ENCODE results near the gene TNFAIP3. TPM values are rescaled to one million over a fixed set of nuclear protein-coding genes. Genes with fewer than 3 reads are reported as not detected.

Gene TNFAIP3
- total and polyA plus RNA-seq, 2 donors (not counting 3 experiments of a cell fraction or from before 2014, with no cell fraction given): 4.0 to 8.6 TPM

DNA sequence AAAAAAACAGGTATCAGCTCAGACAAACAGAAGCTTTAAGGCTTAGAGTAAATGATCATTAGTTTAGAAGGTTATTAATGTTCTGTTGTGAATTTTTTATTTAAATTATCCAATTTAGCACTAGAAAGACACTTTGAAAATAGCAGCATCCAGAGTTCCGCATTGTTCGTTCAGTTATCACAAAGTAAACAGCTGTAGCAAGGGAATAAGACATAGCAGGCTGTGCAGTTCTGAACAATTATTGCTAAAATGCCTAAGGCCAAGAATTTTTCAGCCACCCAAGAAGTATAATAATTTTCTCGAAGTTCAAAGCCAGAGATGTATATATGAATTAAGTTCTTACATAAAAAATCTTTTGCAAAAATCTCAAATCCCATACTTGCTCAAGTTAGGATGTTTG, 8.0 kb upstream of the TNFAIP3 start:
- peaks cover 7% of the 10 kb centered on the region for H3K4me1 ChIP-seq (ENCODE audit: control insufficient read depth, extremely low read depth, insufficient read depth, low read length)
- no peaks in the 10 kb centered on the region for H3K27me3 ChIP-seq (ENCODE audit: control insufficient read depth in 2 of 2, insufficient read depth in 2 of 2, low read length in 2 of 2)
- ChIA-PET CTCF (interaction anchor here (1.1 to 1.4 kb wide), 6 partner anchors 8 to 247 kb away, joined by 3 to 4 read pairs (median 3); partner anchors contain the start of gene TNFAIP3), POLR2A (no interaction called here)
- H3K27ac ChIP-seq (ENCODE audit: insufficient read depth, low read depth, low read length): no peak overlapping the region
- dilution Hi-C loops (cut with MboI; ENCODE audit: extremely low pct_ligation_motif_present, low sequenced_read_pairs) (no loop called here), intact Hi-C loops (cut with micrococcal nuclease) (no loop called here)
- DNase-seq (ENCODE audit: low read depth, low spot score) (no peak), FAIRE-seq (no peak)
- H3K9ac ChIP-seq (replicated peaks; ENCODE audit: extremely low read depth, insufficient read depth, low read length): no peak overlapping the region
- no peaks in the 10 kb centered on the region for H3K9me3 ChIP-seq (replicated peaks; ENCODE audit: control insufficient read depth, insufficient read depth, low read length)
- H3K36me3 ChIP-seq (ENCODE audit: control insufficient read depth in 2 of 2, extremely low read depth in 1 of 2, insufficient read depth in 2 of 2, low read length in 2 of 2): no peaks in the 10 kb centered on the region
- TF ChIP-seq POLR2AphosphoS5 (IDR thresholded peaks at IDR 0.05; ENCODE audit: insufficient read depth, low read depth, low read length): no peak
- H4K20me1 ChIP-seq (replicated peaks; ENCODE audit: control insufficient read depth, extremely low read depth, insufficient read depth, low read length): no peaks in the 10 kb centered on the region
- no peak overlapping the region for H3K4me2 ChIP-seq (ENCODE audit: insufficient read depth, low read length)
- H3K79me2 ChIP-seq (ENCODE audit: control insufficient read depth, insufficient read depth, low read length): no peaks in the 10 kb centered on the region
- BruUV-seq (replicated peaks): no TSS peak
- no peaks in the 10 kb centered on the region for H3K9me1 ChIP-seq (replicated peaks; ENCODE audit: control insufficient read depth, extremely low read depth, insufficient read depth, low read length)
- H2AFZ ChIP-seq (ENCODE audit: low read depth, low read length): no peak overlapping the region
- no peak overlapping the region for H3K4me3 ChIP-seq (replicated peaks in 1 of 3; ENCODE audit: insufficient read depth in 1 of 3, low read depth in 1 of 3, low read length in 3 of 3)

DNA sequence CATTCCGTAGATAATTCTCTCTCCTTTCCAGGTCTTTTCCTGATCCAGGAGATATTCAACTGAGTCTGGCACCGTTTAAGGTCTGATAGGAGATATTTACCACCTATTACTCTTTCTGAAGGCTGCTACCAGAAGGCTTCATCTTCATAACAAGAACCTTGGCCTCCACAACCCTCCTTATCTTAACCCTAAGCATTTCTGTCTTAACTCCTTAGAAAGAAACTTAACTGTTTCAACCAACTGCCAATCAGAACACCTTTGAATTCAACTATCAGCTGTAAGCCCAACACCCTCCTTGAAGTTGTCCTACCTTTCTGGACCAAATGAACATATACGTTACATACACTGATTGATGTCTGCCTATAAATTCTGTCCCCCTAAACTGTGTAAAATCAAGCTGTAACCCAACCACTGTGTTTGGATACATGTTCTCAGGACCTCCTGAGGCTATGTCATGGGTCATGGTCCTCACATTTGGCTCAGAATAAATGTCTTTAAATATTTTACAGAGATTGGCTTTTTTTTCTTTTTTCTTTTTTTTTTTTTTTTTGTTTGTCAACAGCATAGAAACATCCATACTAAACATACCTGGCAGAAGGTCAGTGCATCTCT, 6.6 kb upstream of the TNFAIP3 start:
- CTCF ChIA-PET: no interaction called here
- no peak for FAIRE-seq
- H3K4me1 ChIP-seq (ENCODE audit: control insufficient read depth, extremely low read depth, insufficient read depth, low read length): peaks cover 7% of the 10 kb centered on the region
- no peak overlapping the region for H3K4me3 ChIP-seq (replicated peaks in 1 of 3; ENCODE audit: insufficient read depth in 1 of 3, low read depth in 1 of 3, low read length in 3 of 3)
- no peak overlapping the region for H2AFZ ChIP-seq (ENCODE audit: low read depth, low read length)
- no peaks in the 10 kb centered on the region for H4K20me1 ChIP-seq (replicated peaks; ENCODE audit: control insufficient read depth, extremely low read depth, insufficient read depth, low read length)
- TF ChIP-seq, protein P1, sequence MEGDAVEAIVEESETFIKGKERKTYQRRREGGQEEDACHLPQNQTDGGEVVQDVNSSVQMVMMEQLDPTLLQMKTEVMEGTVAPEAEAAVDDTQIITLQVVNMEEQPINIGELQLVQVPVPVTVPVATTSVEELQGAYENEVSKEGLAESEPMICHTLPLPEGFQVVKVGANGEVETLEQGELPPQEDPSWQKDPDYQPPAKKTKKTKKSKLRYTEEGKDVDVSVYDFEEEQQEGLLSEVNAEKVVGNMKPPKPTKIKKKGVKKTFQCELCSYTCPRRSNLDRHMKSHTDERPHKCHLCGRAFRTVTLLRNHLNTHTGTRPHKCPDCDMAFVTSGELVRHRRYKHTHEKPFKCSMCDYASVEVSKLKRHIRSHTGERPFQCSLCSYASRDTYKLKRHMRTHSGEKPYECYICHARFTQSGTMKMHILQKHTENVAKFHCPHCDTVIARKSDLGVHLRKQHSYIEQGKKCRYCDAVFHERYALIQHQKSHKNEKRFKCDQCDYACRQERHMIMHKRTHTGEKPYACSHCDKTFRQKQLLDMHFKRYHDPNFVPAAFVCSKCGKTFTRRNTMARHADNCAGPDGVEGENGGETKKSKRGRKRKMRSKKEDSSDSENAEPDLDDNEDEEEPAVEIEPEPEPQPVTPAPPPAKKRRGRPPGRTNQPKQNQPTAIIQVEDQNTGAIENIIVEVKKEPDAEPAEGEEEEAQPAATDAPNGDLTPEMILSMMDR (IDR thresholded peaks at IDR 0.05; ENCODE audit: extremely low read depth in 1 of 2, insufficient read depth in 1 of 2, low read depth in 1 of 2, low read length in 2 of 2): no peak
- TF ChIP-seq, protein P2, sequence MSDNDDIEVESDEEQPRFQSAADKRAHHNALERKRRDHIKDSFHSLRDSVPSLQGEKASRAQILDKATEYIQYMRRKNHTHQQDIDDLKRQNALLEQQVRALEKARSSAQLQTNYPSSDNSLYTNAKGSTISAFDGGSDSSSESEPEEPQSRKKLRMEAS (IDR thresholded peaks at IDR 0.05; ENCODE audit: insufficient read depth, insufficient read length): no peak
- TF ChIP-seq FOS (IDR thresholded peaks at IDR 0.05; ENCODE audit: borderline replicate concordance, insufficient read depth, low read length) (no peak), POLR2AphosphoS5 (IDR thresholded peaks at IDR 0.05; ENCODE audit: insufficient read depth, low read depth, low read length) (no peak), POLR2A (IDR thresholded peaks at IDR 0.05; ENCODE audit: low read depth, low read length) (no peak), MYC (IDR thresholded peaks at IDR 0.05; ENCODE audit: low read depth, low read length) (no peak), GATA2 (IDR thresholded peaks at IDR 0.05; ENCODE audit: insufficient read depth, insufficient read length, low read depth, low read length) (no peak), JUN (IDR thresholded peaks at IDR 0.05; ENCODE audit: borderline replicate concordance, insufficient read depth, insufficient read length, low read depth) (no peak), EZH2 (IDR thresholded peaks at IDR 0.05; ENCODE audit: borderline replicate concordance, low read depth, low read length, severe bottlenecking) (no peak)
- no peaks in the 10 kb centered on the region for H3K27me3 ChIP-seq (ENCODE audit: control insufficient read depth in 2 of 2, insufficient read depth in 2 of 2, low read length in 2 of 2)
- dilution Hi-C loops (cut with MboI; ENCODE audit: extremely low pct_ligation_motif_present, low sequenced_read_pairs) (no loop called here), intact Hi-C loops (cut with micrococcal nuclease) (no loop called here)
- POLR2A ChIA-PET: no interaction called here
- H3K4me2 ChIP-seq (ENCODE audit: insufficient read depth, low read length): no peak overlapping the region
- no peak overlapping the region for H3K27ac ChIP-seq (ENCODE audit: insufficient read depth, low read depth, low read length)
- DNase-seq (ENCODE audit: low read depth, low spot score): no peak
- no peaks in the 10 kb centered on the region for H3K9me3 ChIP-seq (replicated peaks; ENCODE audit: control insufficient read depth, insufficient read depth, low read length)
- H3K79me2 ChIP-seq (ENCODE audit: control insufficient read depth, insufficient read depth, low read length): no peaks in the 10 kb centered on the region
- H3K36me3 ChIP-seq (ENCODE audit: control insufficient read depth in 2 of 2, extremely low read depth in 1 of 2, insufficient read depth in 2 of 2, low read length in 2 of 2): no peaks in the 10 kb centered on the region
- no peaks in the 10 kb centered on the region for H3K9me1 ChIP-seq (replicated peaks; ENCODE audit: control insufficient read depth, extremely low read depth, insufficient read depth, low read length)
- no TSS peak for BruUV-seq (replicated peaks)
- H3K9ac ChIP-seq (replicated peaks; ENCODE audit: extremely low read depth, insufficient read depth, low read length): no peak overlapping the region
